Activated naive CD4-positive, alpha-beta T cell treated with anti-CD3 and anti-CD28 coated beads for 36 hours (primary cell): ENCODE data around the gene CETN3. TPM values are rescaled to one million over a fixed set of nuclear protein-coding genes. Genes with fewer than 3 reads are reported as not detected.
"Not testable (repeated sequence)": the region's sequence is repeated elsewhere in the genome, so short reads cannot be mapped to it uniquely, and the experiment has no call there.

ENCODE experiments used
- CTCF ChIA-PET: fragments of 350-600 bp; sonication (Branson Sonifier 250); formaldehyde crosslinking; loops from one replicate; lab custom pipeline; 2021; ENCODE audit warnings: antibody characterized with exemption; lab: Charles Lee
- DNase-seq: peaks from one replicate; pipeline ENCODE4 v3.0.0-alpha.2; 2020
- H3K27ac Mint-ChIP-seq: one replicate; pipeline ENCODE4 v1.8.0; 2021; ENCODE audit warnings: mild to moderate bottlenecking, mixed read lengths
- H3K27me3 Mint-ChIP-seq: one replicate; pipeline ENCODE4 v1.8.0; 2021; ENCODE audit warnings: low read depth, mixed read lengths
- H3K36me3 Mint-ChIP-seq: one replicate; pipeline ENCODE4 v1.8.0; 2021; ENCODE audit warnings: low read depth, mixed read lengths
- H3K4me1 Mint-ChIP-seq: one replicate; pipeline ENCODE4 v1.8.0; 2021; ENCODE audit warnings: low read depth, mixed read lengths
- H3K4me3 Mint-ChIP-seq: one replicate; pipeline ENCODE4 v1.8.0; 2021; ENCODE audit warnings: mild to moderate bottlenecking, moderate library complexity, mixed read lengths
- H3K9me3 Mint-ChIP-seq: one replicate; pipeline ENCODE4 v1.8.0; 2021; ENCODE audit warnings: mixed read lengths
- intact Hi-C: fragments of 100-400 bp; cut with micrococcal nuclease; formaldehyde crosslinking; loops from one replicate; pipeline ENCODE4 v1.15.1; 2023
- total RNA-seq, 2 experiments: library from RNA; stranded (reverse); gene quantifications; one replicate each; pipeline ENCODE4 v1.2.3, GENCODE V29; 2021

The CETN3 gene
- total RNA-seq, 2 experiments from 2014 or later, result 41.9 to 45.3 TPM

DNA sequence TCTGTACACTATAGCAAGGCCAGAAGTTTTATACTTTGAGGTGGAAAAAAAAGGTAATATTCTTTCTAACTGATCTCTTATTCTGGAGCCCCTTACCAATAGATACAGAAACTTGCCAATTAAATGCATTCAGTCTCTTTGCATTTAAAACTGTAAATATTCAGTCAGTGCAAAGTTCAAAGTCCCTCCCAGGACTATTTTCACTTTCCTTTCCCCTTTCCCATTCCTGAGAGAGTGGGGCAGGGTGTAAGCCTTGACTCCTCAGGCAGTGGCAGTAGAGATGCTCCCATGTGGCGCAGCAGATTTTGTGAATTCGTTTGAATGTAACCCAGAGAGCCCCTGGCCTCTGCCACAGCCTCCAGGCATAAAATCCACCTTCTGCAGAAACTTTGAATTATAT is 29.9 kb downstream of the CETN3 start:
- CTCF ChIA-PET, result interaction anchor here (0.6 kb wide), 1 partner anchor 747 kb away, joined by 4 read pairs; no protein-coding TSS in a partner anchor
- H3K4me3 Mint-ChIP-seq, result no peak overlapping the region
- H3K4me1 Mint-ChIP-seq, result no peaks in the 10 kb centered on the region
- intact Hi-C loops, result loop anchor here (10.0 kb wide), 1 partner anchor 115 kb away; no protein-coding TSS in a partner anchor
- H3K27me3 Mint-ChIP-seq, result peaks cover 12% of the 10 kb centered on the region
- no peaks in the 10 kb centered on the region for H3K36me3 Mint-ChIP-seq
- no peak for DNase-seq
- no peak overlapping the region for H3K27ac Mint-ChIP-seq
- H3K9me3 Mint-ChIP-seq, result no peaks in the 10 kb centered on the region

DNA sequence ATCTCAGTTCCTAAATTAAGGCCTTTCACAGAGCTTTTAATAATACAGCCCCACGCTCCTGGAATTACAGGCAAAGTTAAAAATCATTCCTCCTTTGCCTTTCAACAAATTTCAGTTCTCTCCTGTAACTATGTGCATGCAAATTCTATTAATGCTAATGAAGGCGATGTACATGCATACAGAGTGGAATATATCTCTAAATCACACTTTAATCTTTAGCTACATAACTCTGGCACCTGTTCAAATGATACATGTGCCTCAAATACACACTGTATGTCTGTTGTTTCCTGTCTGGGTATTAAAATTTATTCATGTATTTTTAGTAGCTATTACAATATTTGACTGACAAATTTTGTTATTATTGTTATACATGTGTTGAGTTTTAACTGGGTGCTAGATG is 30.8 kb downstream of the CETN3 start:
- no peak for DNase-seq
- H3K27me3 Mint-ChIP-seq, result peaks cover 14% of the 10 kb centered on the region
- no peaks in the 10 kb centered on the region for H3K9me3 Mint-ChIP-seq
- CTCF ChIA-PET, result no interaction called here
- intact Hi-C loops, result no loop called here
- H3K27ac Mint-ChIP-seq, result no peak overlapping the region
- no peak overlapping the region for H3K4me3 Mint-ChIP-seq
- no peaks in the 10 kb centered on the region for H3K4me1 Mint-ChIP-seq
- H3K36me3 Mint-ChIP-seq, result no peaks in the 10 kb centered on the region

DNA sequence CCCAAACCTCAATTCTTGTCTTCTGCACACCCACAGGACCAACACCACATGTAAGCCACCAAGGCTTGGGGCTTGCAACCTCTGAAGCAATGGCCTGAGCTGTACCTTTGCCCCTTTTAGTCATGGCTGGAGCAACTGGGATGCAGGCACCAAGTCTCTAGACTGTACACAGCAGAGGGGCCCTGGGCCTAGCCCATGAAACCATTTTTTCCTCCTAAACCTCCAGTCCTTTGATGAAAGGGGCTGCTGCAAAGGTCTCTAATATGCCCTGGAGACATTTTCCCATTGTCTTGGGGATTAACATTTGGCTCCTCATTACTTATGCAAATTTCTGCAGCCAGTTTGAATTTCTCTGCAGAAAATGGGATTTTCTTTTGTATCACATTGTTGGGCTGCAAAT is 38.3 kb downstream of the CETN3 start:
- H3K9me3 Mint-ChIP-seq, DNase-seq, H3K4me1 Mint-ChIP-seq, H3K27ac Mint-ChIP-seq, H3K36me3 Mint-ChIP-seq, H3K4me3 Mint-ChIP-seq, intact Hi-C loops: not testable (repeated sequence)
- peaks cover 25% of the 10 kb centered on the region for H3K27me3 Mint-ChIP-seq
- CTCF ChIA-PET, result interaction anchor here (0.7 kb wide), 1 partner anchor 615 kb away, joined by 4 read pairs; no protein-coding TSS in a partner anchor

DNA sequence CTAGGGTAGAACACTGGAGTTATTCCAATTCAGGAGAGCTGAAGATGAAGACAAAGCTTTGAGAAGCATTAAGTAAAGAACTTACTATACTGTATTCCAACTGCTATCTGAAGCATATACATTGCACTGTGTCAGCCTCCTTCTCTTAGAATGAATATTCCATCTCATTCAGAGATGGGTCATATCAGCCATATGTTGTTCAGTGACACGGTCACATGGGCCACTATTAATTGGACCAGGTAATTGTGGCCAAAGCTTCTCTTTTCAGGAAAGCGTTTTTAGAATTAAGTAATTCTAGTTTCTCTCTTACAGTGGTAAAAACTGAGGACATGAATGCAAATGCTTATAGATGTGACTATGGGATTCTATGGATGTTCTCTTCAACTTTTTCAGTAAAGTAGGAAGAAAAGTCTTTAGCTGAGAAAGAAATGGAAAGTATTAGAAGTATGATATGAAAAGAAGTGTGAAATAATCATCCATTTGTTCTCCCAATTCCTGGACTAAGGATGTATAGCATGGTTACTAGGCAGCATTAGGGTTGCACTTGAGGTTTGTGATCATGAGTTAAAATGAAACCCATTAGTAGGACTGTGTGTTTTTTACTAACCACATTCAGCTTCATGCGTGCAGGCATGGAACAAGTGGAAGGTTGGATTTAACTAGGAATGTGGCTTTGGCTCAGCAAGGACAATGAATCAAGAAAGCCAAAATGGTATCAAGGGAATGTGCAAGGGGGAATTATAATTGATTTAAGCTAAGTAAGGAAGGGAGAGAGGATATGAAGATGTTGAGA is 40.9 kb downstream of the CETN3 start:
- DNase-seq, result no peak
- intact Hi-C loops, result no loop called here
- Mint-ChIP-seq H3K4me1 (no peaks in the 10 kb centered on the region), H3K4me3 (no peak overlapping the region), H3K36me3 (peaks cover 4% of the 10 kb centered on the region), H3K27ac (no peak overlapping the region), H3K27me3 (peaks cover 22% of the 10 kb centered on the region), H3K9me3 (peaks cover 8% of the 10 kb centered on the region)
- CTCF ChIA-PET, result interaction anchor here (0.6 kb wide), 1 partner anchor 160 kb away, joined by 3 read pairs; no protein-coding TSS in a partner anchor

DNA sequence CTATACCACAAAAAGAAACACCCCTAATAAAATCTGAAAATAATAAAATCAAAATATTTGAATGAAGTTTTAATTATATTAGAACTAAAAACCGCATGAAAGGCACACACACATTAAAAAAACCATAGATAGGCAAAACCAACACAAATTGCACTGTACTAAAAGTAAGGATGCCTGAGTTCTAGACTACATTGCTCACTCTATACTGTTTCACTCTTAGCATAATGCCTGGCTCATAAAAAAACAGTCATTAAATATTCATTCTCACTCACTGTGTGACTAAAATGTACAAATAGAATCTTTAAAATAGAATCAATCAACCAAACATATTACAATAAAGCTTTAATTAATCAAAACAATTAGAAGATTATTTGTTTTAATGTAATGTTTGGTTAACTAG is 41.7 kb downstream of the CETN3 start:
- Mint-ChIP-seq H3K9me3 (peaks cover 8% of the 10 kb centered on the region), H3K27me3 (peaks cover 22% of the 10 kb centered on the region), H3K4me3 (no peak overlapping the region), H3K4me1 (no peaks in the 10 kb centered on the region), H3K27ac (no peak overlapping the region), H3K36me3 (peaks cover 4% of the 10 kb centered on the region)
- intact Hi-C loops, result no loop called here
- CTCF ChIA-PET, result no interaction called here
- no peak for DNase-seq

DNA sequence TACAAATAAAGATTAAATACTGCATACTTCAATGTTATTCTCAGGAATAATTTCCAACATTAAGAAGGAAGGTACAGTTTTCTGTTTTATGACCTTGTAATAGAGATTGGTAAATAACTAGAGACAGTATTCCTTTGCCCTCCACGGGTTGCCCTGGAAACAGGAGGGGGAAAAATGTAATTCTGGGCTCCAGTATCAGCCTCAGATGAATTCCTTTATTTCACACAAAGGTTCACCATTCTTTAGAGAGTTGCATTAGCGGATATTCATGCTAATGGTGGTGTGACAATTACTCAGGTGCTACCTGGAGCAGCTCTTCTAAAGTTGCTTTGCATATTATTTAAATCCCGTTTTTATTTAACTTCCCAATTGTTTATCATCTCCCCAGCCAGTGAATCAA is 42.6 kb downstream of the CETN3 start:
- Mint-ChIP-seq H3K27me3 (peaks cover 28% of the 10 kb centered on the region), H3K4me1 (no peaks in the 10 kb centered on the region), H3K9me3 (peaks cover 6% of the 10 kb centered on the region), H3K4me3 (no peak overlapping the region), H3K27ac (no peak overlapping the region), H3K36me3 (peaks cover 4% of the 10 kb centered on the region)
- intact Hi-C loops, result no loop called here
- DNase-seq, result no peak
- CTCF ChIA-PET, result no interaction called here

DNA sequence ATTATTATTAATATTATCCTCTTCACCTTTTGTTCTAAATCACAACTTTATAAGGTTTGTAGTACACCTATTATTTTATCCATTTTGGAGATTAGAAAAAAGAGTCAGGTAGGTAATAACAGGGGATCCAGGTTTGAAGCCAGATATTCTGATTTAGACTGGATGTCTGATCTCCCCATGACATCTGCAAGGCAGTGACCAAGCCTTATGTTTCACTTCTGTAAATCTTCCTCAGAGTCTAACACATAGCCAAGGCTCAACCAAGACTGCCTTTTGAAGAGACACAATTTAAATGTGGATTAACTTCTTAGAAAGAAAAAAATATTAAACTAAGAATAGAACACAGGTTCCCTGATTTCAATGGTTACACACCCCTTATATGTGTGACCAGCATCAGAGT is 44.2 kb downstream of the CETN3 start:
- intact Hi-C loops, result no loop called here

DNA sequence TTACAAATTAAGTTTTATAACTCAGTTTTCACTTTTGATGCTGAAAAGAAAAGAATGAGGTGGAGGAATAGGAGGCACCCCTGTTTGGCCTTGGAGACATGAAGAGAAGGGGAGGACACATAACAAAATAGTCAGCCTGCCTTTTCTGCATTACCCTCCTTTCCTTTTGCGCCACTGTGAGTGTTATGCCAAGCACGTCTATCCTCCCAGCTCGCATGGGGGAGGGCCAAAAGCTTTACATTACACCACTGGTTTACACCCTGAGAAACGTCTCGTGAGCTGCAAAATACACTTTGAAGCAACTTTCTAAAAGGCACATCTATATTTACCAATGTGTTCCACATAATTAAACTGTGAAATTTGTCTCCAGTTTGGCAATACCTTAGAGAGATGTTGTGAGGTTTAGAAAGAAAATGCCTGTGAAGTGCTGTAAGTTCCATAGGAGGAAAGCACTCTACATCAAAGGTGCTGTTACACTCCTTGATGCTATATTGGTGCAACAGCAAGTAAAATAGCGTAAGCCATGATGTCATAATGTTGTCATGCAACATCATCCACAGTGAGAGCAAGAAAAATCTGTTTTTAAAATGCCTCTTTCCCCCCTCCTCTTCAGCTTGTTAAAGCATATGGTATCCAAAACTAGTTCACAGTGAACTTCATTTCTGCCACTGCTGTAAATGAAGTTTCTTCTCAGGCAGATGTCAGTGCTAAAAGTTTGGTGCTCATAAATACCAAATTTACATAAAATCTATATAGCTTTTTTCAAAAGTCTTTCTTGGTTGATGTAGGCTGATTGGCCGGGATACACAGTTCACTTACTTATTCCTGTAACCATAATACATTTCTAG is 50.3 kb downstream of the CETN3 start:
- no peaks in the 10 kb centered on the region for H3K9me3 Mint-ChIP-seq
- intact Hi-C loops, result no loop called here
- H3K4me3 Mint-ChIP-seq, result no peak overlapping the region
- peaks cover 18% of the 10 kb centered on the region for H3K27me3 Mint-ChIP-seq
- H3K27ac Mint-ChIP-seq, result no peak overlapping the region
- CTCF ChIA-PET, result no interaction called here
- no peaks in the 10 kb centered on the region for H3K36me3 Mint-ChIP-seq
- no peaks in the 10 kb centered on the region for H3K4me1 Mint-ChIP-seq
- DNase-seq, result no peak

More for the DNA sequence above, 44.2 kb downstream of the CETN3 start:
- no peak overlapping the region for H3K4me3 Mint-ChIP-seq
- H3K27me3 Mint-ChIP-seq, result peaks cover 26% of the 10 kb centered on the region
- H3K9me3 Mint-ChIP-seq, result no peaks in the 10 kb centered on the region
- peaks cover 2% of the 10 kb centered on the region for H3K36me3 Mint-ChIP-seq
- no peak for DNase-seq
- H3K4me1 Mint-ChIP-seq, result no peaks in the 10 kb centered on the region
- CTCF ChIA-PET, result no interaction called here
- no peak overlapping the region for H3K27ac Mint-ChIP-seq

DNA sequence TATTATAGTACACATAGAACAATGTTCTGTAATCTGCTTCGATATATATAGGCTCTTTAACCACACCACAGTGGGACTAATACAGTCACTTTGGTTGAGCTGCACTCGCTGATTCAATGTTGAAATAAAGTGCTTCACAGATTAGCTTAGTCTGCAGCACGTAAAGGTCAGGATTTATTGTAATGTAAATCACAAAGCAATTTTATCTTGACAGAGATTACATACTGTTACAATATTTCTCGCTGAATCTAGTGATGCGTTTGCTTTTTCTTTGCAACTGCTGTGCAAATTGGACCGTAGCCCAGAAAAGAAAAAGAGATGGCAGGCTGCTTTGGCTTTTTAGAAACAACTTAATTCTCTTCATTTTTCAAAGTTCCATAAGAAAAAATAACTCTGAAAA is 52.9 kb downstream of the CETN3 start:
- Mint-ChIP-seq H3K27ac (no peak overlapping the region), H3K27me3 (peaks cover 9% of the 10 kb centered on the region), H3K9me3 (no peaks in the 10 kb centered on the region), H3K4me1 (no peaks in the 10 kb centered on the region), H3K4me3 (no peak overlapping the region), H3K36me3 (no peaks in the 10 kb centered on the region)
- no peak for DNase-seq
- intact Hi-C loops, result no loop called here
- CTCF ChIA-PET, result no interaction called here

DNA sequence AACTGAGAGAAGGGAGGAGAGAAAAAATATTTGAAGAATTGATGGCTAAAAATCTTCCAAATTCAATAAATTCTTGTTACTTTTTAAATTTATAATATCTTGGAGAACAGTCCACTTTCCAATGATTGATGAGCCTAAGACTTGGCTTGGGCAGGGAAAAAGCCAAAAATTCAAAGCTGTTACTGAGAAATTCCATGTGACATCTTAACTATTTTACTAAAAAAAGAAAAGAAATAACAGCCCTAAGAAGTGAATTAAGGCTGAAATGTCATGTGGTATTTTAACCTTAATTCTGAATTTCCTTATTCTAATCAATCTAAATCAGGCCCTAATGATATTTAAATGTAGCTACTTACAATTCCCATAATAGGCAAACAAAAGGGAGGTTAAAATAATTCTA is 53.4 kb downstream of the CETN3 start:
- DNase-seq, result no peak
- Mint-ChIP-seq H3K9me3 (no peaks in the 10 kb centered on the region), H3K36me3 (no peaks in the 10 kb centered on the region), H3K27ac (no peak overlapping the region), H3K4me1 (no peaks in the 10 kb centered on the region), H3K4me3 (no peak overlapping the region), H3K27me3 (peaks cover 9% of the 10 kb centered on the region)
- intact Hi-C loops, result no loop called here
- CTCF ChIA-PET, result no interaction called here

DNA sequence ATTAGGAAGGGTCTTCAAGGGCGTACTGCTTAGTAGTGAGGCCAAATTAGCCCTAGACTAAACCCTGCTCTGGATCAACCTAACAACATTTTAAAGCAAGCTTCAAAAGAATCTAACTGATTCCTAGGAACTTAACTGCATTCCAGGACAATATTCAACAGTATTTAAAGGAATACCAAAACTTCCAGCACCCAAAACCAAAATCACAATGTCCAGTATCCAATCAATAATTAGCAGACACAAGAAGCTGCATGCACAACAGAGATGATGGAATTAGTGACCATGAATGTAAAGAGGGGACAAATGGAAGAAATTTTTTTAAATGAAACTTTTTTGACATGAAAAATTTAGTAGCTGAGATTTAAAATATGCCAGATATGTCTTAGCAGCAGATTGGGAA is 53.9 kb downstream of the CETN3 start:
- Mint-ChIP-seq H3K4me1 (no peaks in the 10 kb centered on the region), H3K36me3 (no peaks in the 10 kb centered on the region), H3K27ac (no peak overlapping the region), H3K4me3 (no peak overlapping the region), H3K27me3 (peaks cover 8% of the 10 kb centered on the region), H3K9me3 (no peaks in the 10 kb centered on the region)
- intact Hi-C loops, result no loop called here
- CTCF ChIA-PET, result no interaction called here
- no peak for DNase-seq

DNA sequence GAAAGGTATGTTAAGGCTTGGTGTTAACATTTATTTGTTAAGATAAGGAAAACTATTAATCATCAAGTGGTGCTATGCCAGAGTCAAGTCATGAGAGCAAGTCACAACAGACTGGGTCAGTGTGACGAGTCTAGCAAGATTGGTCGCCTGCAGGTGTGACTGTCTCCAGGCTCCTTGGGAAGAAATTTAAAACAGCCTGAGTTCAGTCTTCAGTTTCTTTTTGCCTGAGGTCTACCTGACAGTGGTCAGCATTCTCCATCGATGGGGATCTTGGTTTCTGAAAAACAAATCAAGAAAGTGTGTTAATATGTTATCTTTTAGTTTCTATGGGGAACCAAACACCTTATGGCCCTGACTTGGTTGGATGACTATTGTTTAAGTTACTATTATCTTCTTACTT is 56.3 kb downstream of the CETN3 start:
- intact Hi-C loops, result no loop called here
- Mint-ChIP-seq H3K27ac (no peak overlapping the region), H3K4me3 (no peak overlapping the region), H3K36me3 (no peaks in the 10 kb centered on the region), H3K4me1 (no peaks in the 10 kb centered on the region), H3K27me3 (peaks cover 4% of the 10 kb centered on the region), H3K9me3 (no peaks in the 10 kb centered on the region)
- DNase-seq, result no peak
- CTCF ChIA-PET, result no interaction called here
